Esophagus squamous epithelium (tissue), 5 donors: ENCODE data around the gene CAV2. TPM values are rescaled to one million over a fixed set of nuclear protein-coding genes. Genes with fewer than 3 reads are reported as not detected.

Source experiments
- DNase-seq: peaks from one replicate; lab custom pipeline; 2025; lab: John Stamatoyannopoulos, UW
- H3K27ac ChIP-seq, 4 donors: fragments of 200-600 bp; sonication (generic); one replicate each; pipeline ENCODE4 v1.5.1; 2016 to 2019; ENCODE audit warnings: mild to moderate bottlenecking in 1 of 4
- H3K27me3 ChIP-seq, 4 donors: fragments of 200-600 bp; sonication (generic); 1 replicate in 3 of 4; 2 replicates in 1 of 4; pipeline versions ENCODE4 v1.5.1 to v1.6.0; 2017 to 2021; ENCODE audit warnings: antibody characterized with exemption in 1 of 4
- H3K36me3 ChIP-seq, 3 donors: fragments of 200-600 bp; sonication (generic); one replicate each; pipeline ENCODE4 v1.5.1; 2016 to 2019
- H3K4me1 ChIP-seq, 3 donors: fragments of 200-600 bp; sonication (generic); one replicate each; pipeline ENCODE4 v1.5.1; 2017 to 2019
- H3K4me3 ChIP-seq, 4 donors: fragments of 200-600 bp; sonication (generic); 1 replicate in 3 of 4; 2 replicates in 1 of 4; pipeline ENCODE4 v1.5.1; 2016 to 2019; ENCODE audit warnings: mild to moderate bottlenecking in 2 of 4, moderate library complexity in 1 of 4
- H3K9me3 ChIP-seq, 3 donors: fragments of 200-600 bp; sonication (generic); one replicate each; pipeline ENCODE4 v1.5.1; 2016 to 2019
- POLR2A ChIP-seq, 4 donors: fragments of 450-650 bp; IDR thresholded peaks; one replicate each; pipeline ENCODE4 v1.6.1; 2017; ENCODE audit warnings: antibody characterized with exemption in 4 of 4, mild to moderate bottlenecking in 4 of 4, moderate library complexity in 3 of 4
- WGBS, 2 donors: methylation state at CpG; one replicate each; pipeline ENCODE4 v1.1.5; 2018; 5-methylcytosine and 5-hydroxymethylcytosine counted together
- intact Hi-C: fragments of 100-400 bp; cut with DNase I; formaldehyde crosslinking; loops from one replicate; pipeline ENCODE4 v1.15.0; 2022
- total RNA-seq, 4 donors: library from RNA; depleted of rRNA; stranded (reverse); fragments of >200 nt; gene quantifications; one replicate each; pipeline ENCODE4 v1.1.0, GENCODE V29; 2016
- TF ChIP-seq, protein P1 (sequence below), 6 experiments: fragments of 450-650 bp in 4 of 6; fragments of 200-600 bp in 2 of 6; sonication (generic) in 2 of 6; IDR thresholded peaks; one replicate each; pipeline ENCODE4 v1.5.1; 2016 to 2019; ENCODE audit warnings: antibody characterized with exemption in 6 of 6, mild to moderate bottlenecking in 4 of 6, moderate library complexity in 4 of 6
- donor health status: DM: yes; HTN: yes; CAD: no.

CAV2 gene
- total RNA-seq, 4 donors from 2014 or later, result 31.8 to 85.3 (median 73.4) TPM

DNA sequence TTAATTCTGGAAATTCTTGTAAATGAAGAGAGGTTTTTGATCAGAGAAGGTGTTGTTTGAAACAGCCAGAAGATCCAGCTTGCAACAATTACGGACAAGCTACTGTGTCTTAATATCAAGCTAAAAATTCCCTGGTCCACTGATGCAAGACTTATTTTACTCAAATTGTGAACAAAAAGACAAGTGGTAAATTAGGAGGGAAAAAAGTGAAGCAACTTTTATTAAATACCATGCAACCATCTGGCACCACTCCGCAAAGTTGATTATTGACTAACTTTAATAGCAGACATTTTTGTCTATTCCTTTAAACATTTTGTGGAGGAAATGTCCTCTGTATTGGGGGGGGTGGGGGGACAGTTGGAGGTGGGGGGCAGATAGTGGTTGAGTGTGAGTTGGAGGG, 5.1 kb upstream of the CAV2 start:
- Histone ChIP-seq H3K27ac (no peak overlapping the region), H3K36me3 (no peaks in the 10 kb centered on the region), H3K27me3 (no peaks in the 10 kb centered on the region), H3K4me3 (no peak overlapping the region), H3K4me1 (peaks cover 0 to 6% (median 5%) of the 10 kb centered on the region in 3 donors), H3K9me3 (no peaks in the 10 kb centered on the region)
- WGBS, 2 donors, result 92 to 93% methylated on average over 2 of the region's 2 CpGs
- DNase-seq, result no peak
- intact Hi-C loops, result no loop called here
- TF ChIP-seq, protein P1, sequence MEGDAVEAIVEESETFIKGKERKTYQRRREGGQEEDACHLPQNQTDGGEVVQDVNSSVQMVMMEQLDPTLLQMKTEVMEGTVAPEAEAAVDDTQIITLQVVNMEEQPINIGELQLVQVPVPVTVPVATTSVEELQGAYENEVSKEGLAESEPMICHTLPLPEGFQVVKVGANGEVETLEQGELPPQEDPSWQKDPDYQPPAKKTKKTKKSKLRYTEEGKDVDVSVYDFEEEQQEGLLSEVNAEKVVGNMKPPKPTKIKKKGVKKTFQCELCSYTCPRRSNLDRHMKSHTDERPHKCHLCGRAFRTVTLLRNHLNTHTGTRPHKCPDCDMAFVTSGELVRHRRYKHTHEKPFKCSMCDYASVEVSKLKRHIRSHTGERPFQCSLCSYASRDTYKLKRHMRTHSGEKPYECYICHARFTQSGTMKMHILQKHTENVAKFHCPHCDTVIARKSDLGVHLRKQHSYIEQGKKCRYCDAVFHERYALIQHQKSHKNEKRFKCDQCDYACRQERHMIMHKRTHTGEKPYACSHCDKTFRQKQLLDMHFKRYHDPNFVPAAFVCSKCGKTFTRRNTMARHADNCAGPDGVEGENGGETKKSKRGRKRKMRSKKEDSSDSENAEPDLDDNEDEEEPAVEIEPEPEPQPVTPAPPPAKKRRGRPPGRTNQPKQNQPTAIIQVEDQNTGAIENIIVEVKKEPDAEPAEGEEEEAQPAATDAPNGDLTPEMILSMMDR (IDR thresholded peaks at IDR 0.05), result no peak
- no peak for TF ChIP-seq POLR2A (IDR thresholded peaks at IDR 0.05)

DNA sequence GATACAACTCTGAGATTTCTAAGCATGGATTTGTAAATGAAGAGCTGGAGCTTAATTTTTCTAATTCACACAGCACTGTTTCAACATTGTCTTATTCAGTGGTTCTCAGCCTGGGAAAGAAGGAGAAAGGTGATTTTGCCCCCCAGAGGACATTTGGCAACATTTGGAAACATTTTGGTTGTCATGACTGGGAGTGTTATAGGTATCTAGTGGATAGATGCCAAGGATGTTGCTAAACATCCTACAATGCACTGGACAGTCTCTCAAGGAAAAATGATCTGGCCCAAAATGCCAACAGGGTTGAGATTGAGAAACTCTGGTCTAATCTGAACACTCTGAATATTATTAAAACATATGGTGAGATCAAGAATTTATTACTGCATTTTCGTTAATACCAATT, 3.8 kb upstream of the CAV2 start:
- 80 to 85% methylated on average over 1 of the region's 1 CpG for WGBS, 2 donors
- Histone ChIP-seq H3K36me3 (no peaks in the 10 kb centered on the region), H3K27me3 (no peaks in the 10 kb centered on the region), H3K9me3 (no peaks in the 10 kb centered on the region), H3K4me3 (no peak overlapping the region), H3K4me1 (peaks cover 0 to 17% (median 9%) of the 10 kb centered on the region in 3 donors), H3K27ac (peak overlapping the region in 1 of 4 donors; percentile 14)
- DNase-seq, result no peak
- intact Hi-C loops, result no loop called here
- TF ChIP-seq POLR2A (IDR thresholded peaks at IDR 0.05), result no peak
- TF ChIP-seq, protein P1 (IDR thresholded peaks at IDR 0.05), result no peak

DNA sequence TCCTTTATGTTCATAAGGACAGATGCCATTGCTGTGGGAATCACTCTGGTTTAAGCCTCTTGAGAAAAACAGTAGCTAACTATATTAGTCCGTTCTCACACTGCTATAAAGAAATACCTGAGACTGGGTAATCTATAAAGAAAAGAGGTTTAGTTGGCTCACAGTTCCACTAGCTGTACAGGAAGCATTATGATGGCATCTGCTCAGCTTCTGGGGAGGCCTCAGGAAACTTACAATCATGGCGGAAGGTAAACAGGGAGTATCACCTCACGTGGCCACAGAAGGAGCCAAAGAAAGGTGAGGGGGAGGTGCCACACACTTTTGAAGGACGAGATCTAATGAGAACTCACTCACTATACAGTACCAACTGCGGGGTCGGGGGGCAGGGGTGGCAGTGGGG, 2.9 kb upstream of the CAV2 start:
- no peak for TF ChIP-seq POLR2A (IDR thresholded peaks at IDR 0.05)
- TF ChIP-seq, protein P1 (IDR thresholded peaks at IDR 0.05), result no peak
- no peaks in the 10 kb centered on the region for H3K27me3 ChIP-seq
- intact Hi-C loops, result no loop called here
- no peaks in the 10 kb centered on the region for H3K36me3 ChIP-seq
- DNase-seq, result no peak
- H3K27ac ChIP-seq, result no peak overlapping the region
- H3K4me1 ChIP-seq, result peaks cover 0 to 26% (median 10%) of the 10 kb centered on the region in 3 donors
- 89 to 93% methylated on average over 4 to 6 of the region's 6 CpGs for WGBS, 2 donors
- H3K4me3 ChIP-seq, result no peak overlapping the region
- H3K9me3 ChIP-seq, result no peaks in the 10 kb centered on the region

DNA sequence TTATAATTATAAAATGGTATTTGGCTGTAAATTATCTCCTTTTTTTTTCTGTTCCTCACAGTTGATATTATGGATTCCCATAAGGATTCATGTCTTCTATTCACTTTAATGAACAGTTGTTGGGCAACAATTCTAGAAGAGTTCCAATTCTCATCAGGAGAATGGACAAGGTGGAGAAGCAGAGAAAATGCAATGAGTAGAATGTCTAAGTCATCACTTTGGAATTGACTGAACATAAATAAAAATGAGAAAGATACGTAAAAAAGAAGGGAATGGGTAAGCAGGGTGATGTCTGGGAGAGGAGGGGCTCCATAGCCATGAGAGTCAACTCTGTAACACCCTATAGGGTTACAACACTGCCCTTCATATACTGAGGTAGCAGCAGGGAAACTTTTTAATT, 1.8 kb upstream of the CAV2 start:
- Histone ChIP-seq H3K4me3 (no peak overlapping the region), H3K9me3 (no peaks in the 10 kb centered on the region), H3K36me3 (no peaks in the 10 kb centered on the region), H3K4me1 (peaks cover 4 to 36% (median 10%) of the 10 kb centered on the region in 3 donors), H3K27ac (no peak overlapping the region), H3K27me3 (no peaks in the 10 kb centered on the region)
- WGBS, 2 donors, result 70 to 83% methylated on average over 1 of the region's 1 CpG
- no peak for DNase-seq
- intact Hi-C loops, result no loop called here
- no peak for TF ChIP-seq POLR2A (IDR thresholded peaks at IDR 0.05)
- TF ChIP-seq, protein P1 (IDR thresholded peaks at IDR 0.05), result no peak

DNA sequence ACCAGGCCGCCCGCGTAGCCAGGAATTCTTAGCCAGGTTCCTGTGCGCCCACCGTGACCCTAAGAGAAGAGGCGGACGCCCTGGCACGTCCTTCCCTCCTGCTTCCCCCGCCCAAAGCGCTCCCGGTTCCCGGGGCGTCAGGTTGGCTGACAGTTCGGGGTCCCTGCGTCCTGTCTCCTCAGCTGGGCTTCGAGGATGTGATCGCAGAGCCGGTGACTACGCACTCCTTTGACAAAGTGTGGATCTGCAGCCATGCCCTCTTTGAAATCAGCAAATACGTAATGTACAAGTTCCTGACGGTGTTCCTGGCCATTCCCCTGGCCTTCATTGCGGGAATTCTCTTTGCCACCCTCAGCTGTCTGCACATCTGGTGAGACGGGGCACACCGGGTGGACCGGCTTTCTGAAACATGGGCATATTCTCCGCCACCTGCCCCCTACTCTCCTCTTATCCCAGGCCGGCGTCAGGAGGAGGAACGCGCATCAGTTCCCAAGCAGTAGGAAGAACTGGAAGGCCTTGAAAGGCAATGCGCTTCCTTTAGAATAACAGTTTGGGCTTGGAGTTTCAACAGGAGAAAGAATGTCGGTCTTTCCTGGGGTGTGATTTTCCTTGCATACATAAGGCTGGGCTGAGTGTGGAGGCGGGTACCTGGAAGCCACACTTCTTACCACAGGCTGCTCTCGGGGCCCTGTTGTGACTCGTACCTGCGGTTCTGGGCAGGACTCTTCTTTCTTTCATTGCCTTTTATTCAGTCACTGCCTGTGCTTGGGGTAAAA, 728 bp downstream of the CAV2 start:
- Histone ChIP-seq H3K4me1 (peaks cover 9 to 57% (median 10%) of the 10 kb centered on the region in 3 donors), H3K36me3 (peaks cover 0 to 1% (median 0%) of the 10 kb centered on the region in 3 donors), H3K27me3 (no peaks in the 10 kb centered on the region), H3K27ac (peak overlapping the region; percentile 97 to 98 (median 98)), H3K4me3 (peak overlapping the region; percentile 76 to 94 (median 88)), H3K9me3 (no peaks in the 10 kb centered on the region)
- WGBS, 2 donors, result 0 to 7% methylated on average over 13 to 19 of the region's 36 CpGs
- intact Hi-C loops, result no loop called here
- DNase-seq, result no peak
- peak in 2 of 4 donors; percentile 29 to 47 for TF ChIP-seq POLR2A (IDR thresholded peaks at IDR 0.05)
- TF ChIP-seq, protein P1 (IDR thresholded peaks at IDR 0.05), result no peak
